Measurements from ENCODE around the gene HOXD4.

The HOXD4 gene

GRCh38 chr2:176127774-176128072, 23.6 kb upstream of the HOXD4 start:
- DNase-seq = no peak

GRCh38 chr2:176128172-176128981, 23.0 kb upstream of the HOXD4 start:
- DNase-seq = no peak

GRCh38 chr2:176128982-176129796, 22.2 kb upstream of the HOXD4 start, which contains the start of gene HOXD8:
Gene HOXD8, plus strand, starts transcription at chr2:176129705. Its CDS starts 662 bp downstream, at chr2:176130367.
- no peak for DNase-seq

- no peak for DNase-seq
Measured at GRCh38 chr2:176129813-176130146, 21.6 kb upstream of the HOXD4 start.

GRCh38 chr2:176130147-176130956, 21.0 kb upstream of the HOXD4 start:
- DNase-seq = no peak

GRCh38 chr2:176130957-176131847, 20.1 kb upstream of the HOXD4 start:
- DNase-seq = no peak

- DNase-seq = no peak
Measured at GRCh38 chr2:176131848-176132158, 19.5 kb upstream of the HOXD4 start.

GRCh38 chr2:176132205-176133171, 18.9 kb upstream of the HOXD4 start:
- peak; percentile 23 for DNase-seq

GRCh38 chr2:176133389-176133788, 18.0 kb upstream of the HOXD4 start:
- DNase-seq = no peak

- no peak for DNase-seq
Measured at GRCh38 chr2:176134035-176134434, 17.3 kb upstream of the HOXD4 start.

GRCh38 chr2:176135035-176135440, 16.3 kb upstream of the HOXD4 start:
- no peak for DNase-seq

GRCh38 chr2:176136374-176137251, 14.7 kb upstream of the HOXD4 start:
- no peak for DNase-seq

GRCh38 chr2:176137252-176137580, 14.1 kb upstream of the HOXD4 start:
- DNase-seq = no peak

- DNase-seq = no peak
Measured at GRCh38 chr2:176137906-176138305, 13.4 kb upstream of the HOXD4 start.

- DNase-seq = no peak
Measured at GRCh38 chr2:176138526-176138922, 12.8 kb upstream of the HOXD4 start.

GRCh38 chr2:176138923-176139660, 12.3 kb upstream of the HOXD4 start:
- no peak for DNase-seq

- DNase-seq = no peak
Measured at GRCh38 chr2:176139661-176140512, 11.5 kb upstream of the HOXD4 start.

GRCh38 chr2:176140513-176141317, 10.6 kb upstream of the HOXD4 start:
- DNase-seq = peak; percentile 65
